ENCODE measurements around the gene SLC66A3.

Gene SLC66A3

DNA sequence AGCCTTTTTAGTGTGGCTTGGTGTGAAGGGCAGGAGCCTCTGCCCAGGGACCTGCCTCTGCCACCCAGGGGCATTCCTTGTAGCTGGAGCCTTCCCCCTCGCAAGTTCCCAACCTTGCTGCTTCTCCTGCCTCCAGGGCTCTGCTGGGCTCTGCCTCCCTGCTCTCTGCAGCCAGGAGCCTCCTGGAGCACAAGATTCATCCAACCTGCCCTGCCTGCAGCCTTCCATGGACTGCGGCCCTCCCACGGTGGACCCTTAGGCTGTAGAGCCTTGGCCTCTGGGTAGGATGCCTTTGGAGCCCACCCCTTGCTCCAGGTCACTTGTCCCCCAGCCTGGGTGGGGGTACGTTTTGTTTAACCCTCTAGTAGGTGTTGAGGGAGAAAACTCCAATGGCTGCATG lies 2.5 kb downstream of the SLC66A3 start:
- Histone ChIP-seq H3K9ac (ENCODE audit: low read length) (no peak overlapping the region), H3K9me2 (ENCODE audit: low read depth, low read length) (no peaks in the 10 kb centered on the region), H3K27ac (ENCODE audit: low read depth, low read length, poor library complexity, severe bottlenecking) (no peak overlapping the region), H3K4me2 (ENCODE audit: low read length) (no peak overlapping the region), H3K4me1 (ENCODE audit: insufficient read depth, low read length, severe bottlenecking) (peaks cover 14% of the 10 kb centered on the region), H3F3A (ENCODE audit: insufficient read depth, low read length) (no peaks in the 10 kb centered on the region), H3K4me3 (ENCODE audit: low read depth, low read length, poor library complexity, severe bottlenecking) (no peak overlapping the region), H3K79me2 (ENCODE audit: insufficient read depth, low read length) (no peaks in the 10 kb centered on the region), H3K9me3 (ENCODE audit: low read length) (no peaks in the 10 kb centered on the region), H3K36me3 (ENCODE audit: insufficient read depth, low read length) (no peaks in the 10 kb centered on the region), H4K20me1 (ENCODE audit: insufficient read depth, low read length) (no peaks in the 10 kb centered on the region), H2AFZ (ENCODE audit: low read length) (no peak overlapping the region), H3K27me3 (ENCODE audit: insufficient read depth, low read length) (no peaks in the 10 kb centered on the region)
- no peak for TF ChIP-seq EZH2 (IDR thresholded peaks at IDR 0.05; ENCODE audit: borderline replicate concordance, low read length)

DNA sequence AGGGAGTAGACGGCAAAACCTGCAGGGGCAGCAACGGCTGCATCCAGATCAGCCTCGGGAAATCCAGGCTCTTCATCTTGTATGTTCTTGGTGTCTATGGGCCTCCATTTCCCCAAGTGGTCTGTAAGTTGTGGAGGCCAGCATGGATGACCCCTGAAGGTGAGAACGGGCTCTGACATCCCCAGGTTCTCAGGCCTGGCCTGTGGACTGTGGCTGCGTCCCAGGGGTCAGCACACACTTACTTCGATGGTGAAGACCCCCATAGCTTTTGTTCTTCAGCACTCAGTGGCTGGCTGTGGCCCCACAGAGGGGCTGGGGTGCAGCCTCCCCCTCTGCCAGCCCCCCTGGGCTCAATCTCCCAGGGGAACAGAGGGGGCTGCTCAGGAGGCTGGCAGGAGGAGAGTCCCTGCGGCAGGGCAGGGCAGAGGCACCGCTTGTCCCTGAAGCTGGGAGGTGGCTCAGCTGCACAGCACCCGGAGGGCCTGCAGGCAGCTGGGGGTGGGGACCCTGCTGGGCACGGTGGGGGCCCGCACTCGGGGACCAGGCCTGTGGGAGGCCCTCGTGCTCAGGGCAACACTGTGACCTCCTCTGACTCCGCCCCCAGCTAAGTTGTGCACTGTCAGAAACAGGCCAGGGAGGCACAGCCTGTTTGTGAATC lies 3.8 kb downstream of the SLC66A3 start:
- H3K9ac ChIP-seq (ENCODE audit: low read length): no peak overlapping the region

DNA sequence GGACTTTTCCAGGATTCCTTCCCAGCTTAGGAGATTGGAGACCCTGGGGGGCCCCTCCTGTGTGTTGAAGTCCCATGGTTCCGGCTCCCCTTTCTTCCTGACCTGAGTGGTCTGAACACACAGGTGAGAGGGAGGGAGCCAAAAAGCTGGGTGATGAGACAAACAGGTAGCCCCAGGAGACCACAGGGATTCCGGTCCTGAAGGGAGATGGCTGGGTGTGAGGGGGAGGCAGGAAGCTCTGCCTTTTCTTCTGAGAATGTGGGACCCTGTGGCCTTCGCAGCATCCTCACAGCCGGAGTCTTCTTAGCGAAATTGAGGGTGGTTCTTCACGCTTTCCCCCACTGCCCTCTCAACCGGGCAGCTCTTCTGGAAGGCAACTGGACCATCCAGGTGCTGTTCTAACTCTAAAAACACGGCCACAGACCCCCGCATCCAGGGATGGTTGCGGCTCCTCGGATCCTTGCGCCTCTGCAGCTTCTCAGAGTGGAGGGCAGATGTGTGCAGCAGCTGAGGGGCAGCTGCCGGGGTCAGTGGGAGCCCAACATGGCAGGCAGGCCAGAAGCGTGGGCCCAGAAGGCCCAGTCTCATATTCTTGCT lies 4.4 kb downstream of the SLC66A3 start:
- H3K79me2 ChIP-seq (ENCODE audit: insufficient read depth, low read length): no peaks in the 10 kb centered on the region
- H3K9me3 ChIP-seq (ENCODE audit: low read length): no peaks in the 10 kb centered on the region
- no peaks in the 10 kb centered on the region for H3F3A ChIP-seq (ENCODE audit: insufficient read depth, low read length)
- H4K20me1 ChIP-seq (ENCODE audit: insufficient read depth, low read length): no peaks in the 10 kb centered on the region
- no peaks in the 10 kb centered on the region for H3K9me2 ChIP-seq (ENCODE audit: low read depth, low read length)
- no peak overlapping the region for H3K4me3 ChIP-seq (ENCODE audit: low read depth, low read length, poor library complexity, severe bottlenecking)
- peaks cover 8% of the 10 kb centered on the region for H3K4me1 ChIP-seq (ENCODE audit: insufficient read depth, low read length, severe bottlenecking)
- no peak overlapping the region for H3K9ac ChIP-seq (ENCODE audit: low read length)
- H3K27ac ChIP-seq (ENCODE audit: low read depth, low read length, poor library complexity, severe bottlenecking): no peak overlapping the region
- H3K36me3 ChIP-seq (ENCODE audit: insufficient read depth, low read length): no peaks in the 10 kb centered on the region
- H2AFZ ChIP-seq (ENCODE audit: low read length): no peak overlapping the region
- H3K4me2 ChIP-seq (ENCODE audit: low read length): no peak overlapping the region
- TF ChIP-seq EZH2 (IDR thresholded peaks at IDR 0.05; ENCODE audit: borderline replicate concordance, low read length) (no peak), CTCF (IDR thresholded peaks at IDR 0.05; ENCODE audit: low read length) (no peak)
- H3K27me3 ChIP-seq (ENCODE audit: insufficient read depth, low read length): no peaks in the 10 kb centered on the region

More for the DNA sequence above, 3.8 kb downstream of the SLC66A3 start:
- Histone ChIP-seq H3K79me2 (ENCODE audit: insufficient read depth, low read length) (no peaks in the 10 kb centered on the region), H3K27me3 (ENCODE audit: insufficient read depth, low read length) (no peaks in the 10 kb centered on the region), H3K4me2 (ENCODE audit: low read length) (no peak overlapping the region), H2AFZ (ENCODE audit: low read length) (no peak overlapping the region), H3K36me3 (ENCODE audit: insufficient read depth, low read length) (no peaks in the 10 kb centered on the region), H3K27ac (ENCODE audit: low read depth, low read length, poor library complexity, severe bottlenecking) (no peak overlapping the region), H3K4me3 (ENCODE audit: low read depth, low read length, poor library complexity, severe bottlenecking) (no peak overlapping the region), H4K20me1 (ENCODE audit: insufficient read depth, low read length) (no peaks in the 10 kb centered on the region), H3K4me1 (ENCODE audit: insufficient read depth, low read length, severe bottlenecking) (peaks cover 14% of the 10 kb centered on the region), H3K9me2 (ENCODE audit: low read depth, low read length) (no peaks in the 10 kb centered on the region), H3F3A (ENCODE audit: insufficient read depth, low read length) (no peaks in the 10 kb centered on the region), H3K9me3 (ENCODE audit: low read length) (no peaks in the 10 kb centered on the region)
- TF ChIP-seq EZH2 (IDR thresholded peaks at IDR 0.05; ENCODE audit: borderline replicate concordance, low read length) (no peak), CTCF (IDR thresholded peaks at IDR 0.05; ENCODE audit: low read length) (no peak)

DNA sequence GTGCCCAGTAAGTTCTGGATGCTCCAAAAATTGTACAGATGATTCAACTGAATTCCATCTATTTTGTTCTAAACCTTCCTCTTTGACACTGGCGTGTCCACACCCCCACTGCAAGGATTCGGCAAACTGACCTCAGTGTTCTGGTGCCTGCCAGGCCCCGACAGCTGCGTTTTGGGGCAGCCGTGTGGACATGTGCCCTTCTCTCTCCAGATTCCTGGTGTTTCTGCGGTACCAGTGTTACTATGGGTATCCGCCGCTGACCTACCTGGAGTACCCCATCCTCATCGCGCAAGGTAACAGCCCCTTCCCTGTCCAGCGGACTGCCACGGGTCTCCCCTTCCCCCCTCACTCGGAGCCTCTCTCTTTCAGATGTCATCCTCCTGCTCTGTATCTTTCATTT lies 5.0 kb downstream of the SLC66A3 start:
- no peaks in the 10 kb centered on the region for H3K9me3 ChIP-seq (ENCODE audit: low read length)
- H3F3A ChIP-seq (ENCODE audit: insufficient read depth, low read length): no peaks in the 10 kb centered on the region
- no peaks in the 10 kb centered on the region for H3K27me3 ChIP-seq (ENCODE audit: insufficient read depth, low read length)
- no peaks in the 10 kb centered on the region for H3K79me2 ChIP-seq (ENCODE audit: insufficient read depth, low read length)
- no peak overlapping the region for H2AFZ ChIP-seq (ENCODE audit: low read length)
- no peak overlapping the region for H3K27ac ChIP-seq (ENCODE audit: low read depth, low read length, poor library complexity, severe bottlenecking)
- H3K9ac ChIP-seq (ENCODE audit: low read length): no peak overlapping the region
- H3K36me3 ChIP-seq (ENCODE audit: insufficient read depth, low read length): no peaks in the 10 kb centered on the region
- TF ChIP-seq CTCF (IDR thresholded peaks at IDR 0.05; ENCODE audit: low read length) (no peak), EZH2 (IDR thresholded peaks at IDR 0.05; ENCODE audit: borderline replicate concordance, low read length) (no peak)
- H3K4me2 ChIP-seq (ENCODE audit: low read length): no peak overlapping the region
- H3K4me1 ChIP-seq (ENCODE audit: insufficient read depth, low read length, severe bottlenecking): peaks cover 7% of the 10 kb centered on the region
- H3K4me3 ChIP-seq (ENCODE audit: low read depth, low read length, poor library complexity, severe bottlenecking): no peak overlapping the region
- H3K9me2 ChIP-seq (ENCODE audit: low read depth, low read length): no peaks in the 10 kb centered on the region
- no peaks in the 10 kb centered on the region for H4K20me1 ChIP-seq (ENCODE audit: insufficient read depth, low read length)

All from OCI-LY1 (cell line).